DND-41 (cell line): Measurements from ENCODE around the gene ZDHHC22.

ENCODE experiments used
- ATAC-seq: fragments of 200-7000 bp; cut with Tn5 transposase; 3 replicates; pipeline ENCODE4 v1.9.1; 2021; ENCODE audit warnings: low read depth; ENCODE audit not compliant: insufficient read depth
- DNase-seq: peaks from one replicate; pipeline ENCODE4 v3.0.0-alpha.2; 2020
- H2AFZ ChIP-seq: 2 replicates; pipeline ENCODE4 v1.6.0; 2012; ENCODE audit warnings: low read depth, low read length
- H3K27ac ChIP-seq: 2 replicates; pipeline ENCODE4 v1.5.1; 2012; ENCODE audit warnings: low read length, inconsistent platforms
- H3K27me3 ChIP-seq: fragments of 200-600 bp; sonication (generic); 2 replicates; pipeline ENCODE4 v1.6.0; 2012; ENCODE audit warnings: low read length, mild to moderate bottlenecking, inconsistent platforms; ENCODE audit not compliant: insufficient read depth, poor library complexity
- H3K36me3 ChIP-seq: 2 replicates; pipeline ENCODE4 v1.5.1; 2012; ENCODE audit warnings: low read length, inconsistent platforms; ENCODE audit not compliant: insufficient read depth
- H3K4me1 ChIP-seq: 2 replicates; pipeline ENCODE4 v1.5.1; 2012; ENCODE audit warnings: mild to moderate bottlenecking, low read length; ENCODE audit not compliant: insufficient read depth
- H3K4me2 ChIP-seq: 2 replicates; pipeline ENCODE4 v1.6.0; 2012; ENCODE audit warnings: mild to moderate bottlenecking, moderate library complexity, low read length, inconsistent platforms; ENCODE audit not compliant: insufficient read depth
- H3K4me3 ChIP-seq, 2 experiments: fragments of 200-600 bp in 1 of 2; shearing (Covaris generic) in 1 of 2; 2 replicates each; pipeline ENCODE4 v1.5.1; 2012 to 2016; ENCODE audit warnings: inconsistent platforms in 2 of 2, low read length in 2 of 2, mild to moderate bottlenecking in 2 of 2, low read depth in 1 of 2, moderate library complexity in 1 of 2
- H3K79me2 ChIP-seq: 2 replicates; pipeline ENCODE4 v1.6.0; 2012; ENCODE audit warnings: low read length, inconsistent platforms; ENCODE audit not compliant: insufficient read depth
- H3K9ac ChIP-seq: 2 replicates; pipeline ENCODE4 v1.6.0; 2012; ENCODE audit warnings: low read depth, mild to moderate bottlenecking, inconsistent platforms, low read length, moderate library complexity
- H3K9me3 ChIP-seq: 2 replicates; pipeline ENCODE4 v1.5.1; 2012; ENCODE audit warnings: low read length, moderate library complexity, mild to moderate bottlenecking, inconsistent platforms; ENCODE audit not compliant: insufficient read depth, severe bottlenecking
- H4K20me1 ChIP-seq: 2 replicates; pipeline ENCODE4 v1.6.0; 2012; ENCODE audit warnings: low read length; ENCODE audit not compliant: insufficient read depth
- CTCF ChIP-seq: IDR thresholded peaks from 2 replicates; pipeline ENCODE4 v1.5.1; 2012; ENCODE audit warnings: borderline replicate concordance, low read length, moderate library complexity, mild to moderate bottlenecking; ENCODE audit not compliant: poor library complexity, severe bottlenecking; ENCODE audit errors: extremely low read depth
- EZH2 ChIP-seq: IDR thresholded peaks from 3 replicates; pipeline ENCODE4 v1.6.1; 2012; ENCODE audit warnings: borderline replicate concordance, low read depth, mild to moderate bottlenecking, moderate library complexity, low read length, inconsistent platforms; ENCODE audit not compliant: severe bottlenecking

Gene ZDHHC22

GRCh38 chr14:77107228-77107627 is 34.4 kb downstream of the ZDHHC22 start:
- peaks cover 14% of the 10 kb centered on the region for H3K79me2 ChIP-seq
- 0 out of 2 replicates have a peak, but pooled peaks cover 2% of the 10 kb centered on the region for H4K20me1 ChIP-seq
- TF ChIP-seq CTCF (no peak), EZH2 (no peak)
- H3K4me2 ChIP-seq: no peak overlapping the region
- H3K36me3 ChIP-seq: peaks cover 55% of the 10 kb centered on the region
- H2AFZ ChIP-seq: no peak overlapping the region
- H3K9me3 ChIP-seq: no peaks in the 10 kb centered on the region
- H3K9ac ChIP-seq: no peak overlapping the region
- no peak overlapping the region for H3K27ac ChIP-seq
- no peaks in the 10 kb centered on the region for H3K4me1 ChIP-seq
- ATAC-seq (no peak), DNase-seq (no peak)
- no peaks in the 10 kb centered on the region for H3K27me3 ChIP-seq
- H3K4me3 ChIP-seq: no peak overlapping the region

GRCh38 chr14:77106666-77107065 is 34.9 kb downstream of the ZDHHC22 start:
- peaks cover 50% of the 10 kb centered on the region for H3K36me3 ChIP-seq
- no peak overlapping the region for H3K27ac ChIP-seq
- peaks cover 19% of the 10 kb centered on the region for H3K79me2 ChIP-seq
- no peak overlapping the region for H2AFZ ChIP-seq
- TF ChIP-seq CTCF (no peak), EZH2 (no peak)
- H3K4me1 ChIP-seq: no peaks in the 10 kb centered on the region
- H3K9ac ChIP-seq: no peak overlapping the region
- H3K4me3 ChIP-seq: no peak overlapping the region
- H3K9me3 ChIP-seq: no peaks in the 10 kb centered on the region
- no peak for DNase-seq
- no peaks in the 10 kb centered on the region for H3K27me3 ChIP-seq
- no peak for ATAC-seq
- no peak overlapping the region for H3K4me2 ChIP-seq
- H4K20me1 ChIP-seq: 0 out of 2 replicates have a peak, but pooled peaks cover 2% of the 10 kb centered on the region

GRCh38 chr14:77105145-77105939 is 36.2 kb downstream of the ZDHHC22 start:
- no peak overlapping the region for H3K4me3 ChIP-seq
- TF ChIP-seq EZH2: no peak
- no peak for TF ChIP-seq CTCF
- H3K27ac ChIP-seq: no peak overlapping the region
- H2AFZ ChIP-seq: no peak overlapping the region
- H4K20me1 ChIP-seq: 0 out of 2 replicates have a peak, but pooled peaks cover 2% of the 10 kb centered on the region
- DNase-seq (no peak), ATAC-seq (no peak)
- peaks cover 43% of the 10 kb centered on the region for H3K36me3 ChIP-seq
- H3K9me3 ChIP-seq: no peaks in the 10 kb centered on the region
- peaks cover 3% of the 10 kb centered on the region; the same call in 1 of the 2 replicates for H3K4me1 ChIP-seq
- no peak overlapping the region for H3K4me2 ChIP-seq
- no peaks in the 10 kb centered on the region for H3K27me3 ChIP-seq
- peaks cover 30% of the 10 kb centered on the region for H3K79me2 ChIP-seq
- H3K9ac ChIP-seq: no peak overlapping the region
